HepG2 (cell line): ENCODE data around the gene TBCD. TPM values are rescaled to one million over a fixed set of nuclear protein-coding genes. Genes with fewer than 3 reads are reported as not detected.

Experiments
- ATAC-seq: fragments of 200-7000 bp; cut with Tn5 transposase; 3 replicates; pipeline ENCODE4 v1.9.1; 2020; ENCODE audit warnings: mild to moderate bottlenecking, moderate library complexity
- BruUV-seq: library from RNA; stranded (reverse); fragments of 400-500 nt; replicated peaks from 2 replicates; lab custom pipeline; 2021; lab: Mats Ljungman, UMichigan
- CTCF ChIA-PET: fragments of 300-600 bp; formaldehyde crosslinking; extraction: SDS; loops from one replicate; lab custom pipeline; 2021; ENCODE audit warnings: low total read pairs, inconsistent platforms, low intra/inter-chr PET ratio; lab: Yijun Ruan, JAX
- POLR2A ChIA-PET: fragments of 350-600 bp; sonication (Branson Sonifier 250); formaldehyde crosslinking; loops from one replicate; lab custom pipeline; 2020; ENCODE audit warnings: antibody characterized with exemption, inconsistent platforms; lab: Yijun Ruan, JAX
- DNase-seq: peaks from one replicate; pipeline ENCODE4 v3.0.0-alpha.2; 2015; ENCODE audit warnings: low spot score
- FAIRE-seq: peaks from 3 replicates; lab custom pipeline; 2011; peaks lifted over from hg19 to GRCh38; lab: Jason Lieb, UNC
- H2AFZ ChIP-seq: one replicate; pipeline ENCODE4 v1.6.1; 2011; ENCODE audit warnings: low read length, inconsistent platforms
- H3K27ac ChIP-seq: fragments of 300-600 bp; 3 replicates; pipeline ENCODE4 v1.8.0; 2011; ENCODE audit warnings: mixed run types, mild to moderate bottlenecking, mixed read lengths, low read length, inconsistent platforms; ENCODE audit not compliant: insufficient read depth; ENCODE audit errors: extremely low read length
- H3K27me3 ChIP-seq, 2 experiments: fragments of 200-600 bp in 1 of 2; 2 replicates in 1 of 2; 3 replicates in 1 of 2; pipeline versions ENCODE4 v1.6.0 to v1.8.0; 2011; ENCODE audit warnings: low read length in 2 of 2, mild to moderate bottlenecking in 2 of 2, moderate library complexity in 2 of 2, inconsistent platforms in 1 of 2; ENCODE audit not compliant: insufficient read depth in 2 of 2, control insufficient read depth in 1 of 2
- H3K36me3 ChIP-seq, 2 experiments: fragments of 200-600 bp in 1 of 2; replicated peaks in 1 of 2; 2 replicates in 1 of 2; 3 replicates in 1 of 2; pipeline versions ENCODE4 v1.5.1 to v1.8.0; 2011; ENCODE audit warnings: low read length in 2 of 2, inconsistent platforms in 1 of 2; ENCODE audit not compliant: insufficient read depth in 2 of 2, control insufficient read depth in 1 of 2
- H3K4me1 ChIP-seq: 2 replicates; pipeline ENCODE4 v1.5.1; 2012; ENCODE audit warnings: low read length, inconsistent platforms; ENCODE audit not compliant: insufficient read depth
- H3K4me2 ChIP-seq: 2 replicates; pipeline ENCODE4 v1.6.0; 2011; ENCODE audit warnings: low read depth, low read length, inconsistent platforms
- H3K4me3 ChIP-seq, 3 experiments: fragments of 200-600 bp in 1 of 3; sonication (generic), shearing (Covaris generic) in 1 of 3; replicated peaks in 1 of 3; 2 replicates each; pipeline ENCODE4 v1.5.1; 2011 to 2016; ENCODE audit warnings: low read length in 3 of 3, inconsistent platforms in 2 of 3, low read depth in 2 of 3, mild to moderate bottlenecking in 2 of 3, control low read depth in 1 of 3, mixed read lengths in 1 of 3; ENCODE audit not compliant: insufficient read depth in 1 of 3
- H3K79me2 ChIP-seq: one replicate; pipeline ENCODE4 v1.6.1; 2011; ENCODE audit warnings: low read length, inconsistent platforms; ENCODE audit not compliant: insufficient read depth
- H3K9ac ChIP-seq: 2 replicates; pipeline ENCODE4 v1.6.0; 2011; ENCODE audit warnings: mild to moderate bottlenecking, low read depth, low read length, inconsistent platforms; ENCODE audit not compliant: insufficient read depth
- H3K9me3 ChIP-seq: 2 replicates; pipeline ENCODE4 v1.5.1; 2012; ENCODE audit warnings: mild to moderate bottlenecking, low read length
- H4K20me1 ChIP-seq: 2 replicates; pipeline ENCODE4 v1.6.0; 2011; ENCODE audit warnings: inconsistent platforms, mild to moderate bottlenecking, low read length, moderate library complexity; ENCODE audit not compliant: insufficient read depth
- GFI1 ChIP-seq: sonication (generic); formaldehyde crosslinking; IDR thresholded peaks from 2 replicates; pipeline ENCODE4 v1.5.0; 2020; ENCODE audit warnings: missing genetic modification reagents, mild to moderate bottlenecking, borderline replicate concordance
- KDM5A ChIP-seq: fragments of 200-600 bp; sonication (generic); IDR thresholded peaks from 2 replicates; pipeline ENCODE4 v1.7.0; 2018; ENCODE audit warnings: antibody characterized with exemption, mild to moderate bottlenecking, low read length, borderline replicate concordance
- KLF15 ChIP-seq: sonication (generic); formaldehyde crosslinking; IDR thresholded peaks from 2 replicates; pipeline ENCODE4 v1.8.1; 2023; ENCODE audit warnings: borderline replicate concordance, mild to moderate bottlenecking, inconsistent platforms, missing genetic modification reagents, mixed read lengths
- KMT2A ChIP-seq: sonication (generic); formaldehyde crosslinking; IDR thresholded peaks from 2 replicates; pipeline ENCODE4 v1.4.0; 2020; ENCODE audit warnings: missing genetic modification reagents
- NRL ChIP-seq: sonication (generic); formaldehyde crosslinking; IDR thresholded peaks from 2 replicates; pipeline ENCODE4 v1.5.0; 2020; ENCODE audit warnings: missing genetic modification reagents, mild to moderate bottlenecking, moderate library complexity, borderline replicate concordance
- SRSF9 ChIP-seq: fragments of 200-400 bp; formaldehyde crosslinking; IDR thresholded peaks from 2 replicates; pipeline ENCODE4 v1.6.1; 2018; ENCODE audit warnings: borderline replicate concordance, mild to moderate bottlenecking, low read depth, low read length; ENCODE audit not compliant: insufficient read depth, poor library complexity, severe bottlenecking
- WGBS: methylation state at CpG from one replicate; pipeline ENCODE4 v1.1.6; 2017; ENCODE audit warnings: low lambda C conversion rate; 5-methylcytosine and 5-hydroxymethylcytosine counted together
- in situ Hi-C: cut with HindIII; loops from 2 replicates; pipeline ENCODE4 v1.10.0; 2017; ENCODE audit warnings: low pct_unique_long_range_greater_than_20kb; ENCODE audit not compliant: extremely low pct_ligation_motif_present
- intact Hi-C: fragments of 100-400 bp; cut with micrococcal nuclease; formaldehyde crosslinking; loops from one replicate; pipeline ENCODE4 v1.10.0; 2022; ENCODE audit not compliant: unreplicated experiment
- polyA plus RNA-seq, 8 experiments: library from polyadenylated mRNA; depleted of rRNA in 3 of 8; stranded (reverse) in 7 of 8; unstranded in 1 of 8; fragments of >200 nt; fragmentation: Illumina TruSeq in 4 of 8; extraction: Trizol in 4 of 8; gene quantifications; 2 replicates each; pipeline versions ENCODE4 v1.2.1 to v1.2.3, GENCODE V29; 2011 to 2016; ENCODE audit warnings: low read depth in 4 of 8, missing spikeins in 1 of 8, mixed read lengths in 1 of 8; ENCODE audit not compliant: insufficient read depth in 1 of 8
- total RNA-seq, 5 experiments: library from RNA; depleted of rRNA; stranded (reverse); fragments of >200 nt; fragmentation: Illumina TruSeq; extraction: Trizol; gene quantifications; 2 replicates each; pipeline ENCODE4 v1.2.3, GENCODE V29; 2016; ENCODE audit warnings: low read depth in 1 of 5
- TF ChIP-seq, protein P1 (sequence below): sonication (generic); formaldehyde crosslinking; IDR thresholded peaks from 2 replicates; pipeline ENCODE4 v1.5.0; 2020; ENCODE audit warnings: mild to moderate bottlenecking, missing genetic modification reagents

Gene TBCD
- total and polyA plus RNA-seq, 2 of the 13 experiments (the other 11 are each of a cell fraction or from before 2014, with no cell fraction given), result 33.9 to 54.8 TPM

DNA sequence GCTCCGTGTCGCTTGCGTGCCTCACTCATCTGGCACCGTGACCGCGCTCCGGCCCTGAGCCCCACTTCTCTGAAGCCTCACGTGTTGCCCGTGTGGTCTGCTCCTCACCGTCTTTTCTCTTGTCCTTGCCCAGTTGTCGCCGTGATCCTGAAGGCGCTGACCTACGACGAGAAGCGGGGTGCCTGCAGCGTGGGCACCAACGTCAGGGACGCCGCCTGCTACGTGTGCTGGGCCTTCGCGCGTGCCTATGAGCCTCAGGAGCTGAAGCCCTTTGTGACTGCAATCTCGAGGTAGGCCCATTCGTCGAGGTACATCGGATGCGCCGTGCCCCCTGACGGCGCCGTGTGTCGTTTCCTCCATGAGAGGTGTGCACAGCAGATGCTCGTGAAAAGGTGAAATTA is 118.2 kb downstream of the TBCD start:
- Histone ChIP-seq H3K36me3 (peaks cover 13 to 19% of the 10 kb centered on the region in 2 experiments; a peak in 4 of 5 replicates), H3K27me3 (no peaks in the 10 kb centered on the region), H3K9me3 (no peaks in the 10 kb centered on the region), H3K27ac (no peak overlapping the region), H3K4me2 (no peak overlapping the region), H2AFZ (no peak overlapping the region), H3K9ac (no peak overlapping the region), H3K79me2 (no peaks in the 10 kb centered on the region), H3K4me1 (peaks cover 4% of the 10 kb centered on the region), H3K4me3 (no peak overlapping the region), H4K20me1 (no peaks in the 10 kb centered on the region)
- TF ChIP-seq GFI1 (CRISPR knock-in tag), result no peak
- no peak for TF ChIP-seq KMT2A (CRISPR knock-in tag)
- 0 out of 2 replicates have a peak, but pooled peaks have one; percentile 33 for TF ChIP-seq NRL (CRISPR knock-in tag)
- TF ChIP-seq KLF15, result no peak
- FAIRE-seq (no peak), DNase-seq (no peak), ATAC-seq (no peak)
- BruUV-seq, result no TSS peak
- ChIA-PET CTCF (no interaction called here), POLR2A (no interaction called here)
- WGBS, result 95% methylated on average over 35 of the region's 35 CpGs
- intact Hi-C loops, result no loop called here
- in situ Hi-C loops, result no loop called here

DNA sequence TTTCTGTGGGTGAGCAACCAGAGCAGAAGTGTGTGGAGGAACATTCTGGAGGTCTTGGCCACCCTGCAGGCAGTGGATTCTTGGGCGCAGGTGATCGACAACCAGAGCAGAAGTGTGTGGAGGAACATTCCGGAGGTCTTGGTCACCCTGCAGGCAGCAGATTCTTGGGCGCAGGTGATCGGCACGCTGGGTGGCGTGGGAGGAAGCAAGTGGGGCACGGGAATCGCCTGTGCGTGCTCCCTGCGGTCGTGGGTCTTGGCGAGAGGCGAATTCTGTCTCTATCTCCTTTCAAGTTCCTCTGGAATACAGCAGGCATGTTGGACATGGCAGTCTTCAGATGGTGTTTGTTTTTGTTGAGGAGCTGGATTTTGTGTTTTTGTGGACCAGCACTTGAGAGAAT is 118.7 kb downstream of the TBCD start:
- ChIA-PET CTCF (no interaction called here), POLR2A (no interaction called here)
- Histone ChIP-seq H3K36me3 (peaks cover 13 to 19% of the 10 kb centered on the region in 2 experiments; a peak in 4 of 5 replicates), H3K4me2 (no peak overlapping the region), H3K9ac (no peak overlapping the region), H3K4me1 (peaks cover 9% of the 10 kb centered on the region), H3K9me3 (no peaks in the 10 kb centered on the region), H3K79me2 (no peaks in the 10 kb centered on the region), H4K20me1 (no peaks in the 10 kb centered on the region), H2AFZ (no peak overlapping the region), H3K27me3 (no peaks in the 10 kb centered on the region), H3K4me3 (no peak overlapping the region)
- in situ Hi-C loops (no loop called here), intact Hi-C loops (no loop called here)
- no peak for FAIRE-seq
- 97% methylated on average over 14 of the region's 14 CpGs for WGBS
- no peak for ATAC-seq
- no peak for DNase-seq
- BruUV-seq, result no TSS peak
- TF ChIP-seq SRSF9 (no peak), KDM5A (no peak)
- TF ChIP-seq, protein P1, sequence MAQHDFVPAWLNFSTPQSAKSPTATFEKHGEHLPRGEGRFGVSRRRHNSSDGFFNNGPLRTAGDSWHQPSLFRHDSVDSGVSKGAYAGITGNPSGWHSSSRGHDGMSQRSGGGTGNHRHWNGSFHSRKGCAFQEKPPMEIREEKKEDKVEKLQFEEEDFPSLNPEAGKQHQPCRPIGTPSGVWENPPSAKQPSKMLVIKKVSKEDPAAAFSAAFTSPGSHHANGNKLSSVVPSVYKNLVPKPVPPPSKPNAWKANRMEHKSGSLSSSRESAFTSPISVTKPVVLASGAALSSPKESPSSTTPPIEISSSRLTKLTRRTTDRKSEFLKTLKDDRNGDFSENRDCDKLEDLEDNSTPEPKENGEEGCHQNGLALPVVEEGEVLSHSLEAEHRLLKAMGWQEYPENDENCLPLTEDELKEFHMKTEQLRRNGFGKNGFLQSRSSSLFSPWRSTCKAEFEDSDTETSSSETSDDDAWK (CRISPR knock-in tag), result no peak
- TF ChIP-seq, all 625 proteins: peak for 0
- no peak overlapping the region for H3K27ac ChIP-seq
